HepG2 (cell line): ENCODE data around the gene SMARCE1. TPM values are rescaled to one million over a fixed set of nuclear protein-coding genes. Genes with fewer than 3 reads are reported as not detected.
A peak's percentile ranks its signal among the peaks of the same experiment; 100 is the strongest.

Source experiments
- ATAC-seq: fragments of 200-7000 bp; cut with Tn5 transposase; 3 replicates; pipeline ENCODE4 v1.9.1; 2020; ENCODE audit warnings: mild to moderate bottlenecking, moderate library complexity
- BruUV-seq: library from RNA; stranded (reverse); fragments of 400-500 nt; replicated peaks from 2 replicates; lab custom pipeline; 2021; lab: Mats Ljungman, UMichigan
- CTCF ChIA-PET: fragments of 300-600 bp; formaldehyde crosslinking; extraction: SDS; loops from one replicate; lab custom pipeline; 2021; ENCODE audit warnings: low total read pairs, inconsistent platforms, low intra/inter-chr PET ratio; lab: Yijun Ruan, JAX
- POLR2A ChIA-PET: fragments of 350-600 bp; sonication (Branson Sonifier 250); formaldehyde crosslinking; loops from one replicate; lab custom pipeline; 2020; ENCODE audit warnings: antibody characterized with exemption, inconsistent platforms; lab: Yijun Ruan, JAX
- DNase-seq: peaks from one replicate; pipeline ENCODE4 v3.0.0-alpha.2; 2015; ENCODE audit warnings: low spot score
- FAIRE-seq: peaks from 3 replicates; lab custom pipeline; 2011; peaks lifted over from hg19 to GRCh38; lab: Jason Lieb, UNC
- H2AFZ ChIP-seq: one replicate; pipeline ENCODE4 v1.6.1; 2011; ENCODE audit warnings: low read length, inconsistent platforms
- H3K27ac ChIP-seq: fragments of 300-600 bp; 3 replicates; pipeline ENCODE4 v1.8.0; 2011; ENCODE audit warnings: mixed run types, mild to moderate bottlenecking, mixed read lengths, low read length, inconsistent platforms; ENCODE audit not compliant: insufficient read depth; ENCODE audit errors: extremely low read length
- H3K27me3 ChIP-seq, 2 experiments: fragments of 200-600 bp in 1 of 2; 2 replicates in 1 of 2; 3 replicates in 1 of 2; pipeline versions ENCODE4 v1.6.0 to v1.8.0; 2011; ENCODE audit warnings: low read length in 2 of 2, mild to moderate bottlenecking in 2 of 2, moderate library complexity in 2 of 2, inconsistent platforms in 1 of 2; ENCODE audit not compliant: insufficient read depth in 2 of 2, control insufficient read depth in 1 of 2
- H3K36me3 ChIP-seq, 2 experiments: fragments of 200-600 bp in 1 of 2; replicated peaks in 1 of 2; 2 replicates in 1 of 2; 3 replicates in 1 of 2; pipeline versions ENCODE4 v1.5.1 to v1.8.0; 2011; ENCODE audit warnings: low read length in 2 of 2, inconsistent platforms in 1 of 2; ENCODE audit not compliant: insufficient read depth in 2 of 2, control insufficient read depth in 1 of 2
- H3K4me1 ChIP-seq: 2 replicates; pipeline ENCODE4 v1.5.1; 2012; ENCODE audit warnings: low read length, inconsistent platforms; ENCODE audit not compliant: insufficient read depth
- H3K4me2 ChIP-seq: 2 replicates; pipeline ENCODE4 v1.6.0; 2011; ENCODE audit warnings: low read depth, low read length, inconsistent platforms
- H3K4me3 ChIP-seq, 3 experiments: fragments of 200-600 bp in 1 of 3; sonication (generic), shearing (Covaris generic) in 1 of 3; replicated peaks in 1 of 3; 2 replicates each; pipeline ENCODE4 v1.5.1; 2011 to 2016; ENCODE audit warnings: low read length in 3 of 3, inconsistent platforms in 2 of 3, low read depth in 2 of 3, mild to moderate bottlenecking in 2 of 3, control low read depth in 1 of 3, mixed read lengths in 1 of 3; ENCODE audit not compliant: insufficient read depth in 1 of 3
- H3K79me2 ChIP-seq: one replicate; pipeline ENCODE4 v1.6.1; 2011; ENCODE audit warnings: low read length, inconsistent platforms; ENCODE audit not compliant: insufficient read depth
- H3K9ac ChIP-seq: 2 replicates; pipeline ENCODE4 v1.6.0; 2011; ENCODE audit warnings: mild to moderate bottlenecking, low read depth, low read length, inconsistent platforms; ENCODE audit not compliant: insufficient read depth
- H3K9me3 ChIP-seq: 2 replicates; pipeline ENCODE4 v1.5.1; 2012; ENCODE audit warnings: mild to moderate bottlenecking, low read length
- H4K20me1 ChIP-seq: 2 replicates; pipeline ENCODE4 v1.6.0; 2011; ENCODE audit warnings: inconsistent platforms, mild to moderate bottlenecking, low read length, moderate library complexity; ENCODE audit not compliant: insufficient read depth
- BATF2 ChIP-seq: sonication (generic); formaldehyde crosslinking; IDR thresholded peaks from 2 replicates; pipeline ENCODE4 v1.8.0; 2022; ENCODE audit warnings: mild to moderate bottlenecking, missing genetic modification reagents, moderate library complexity
- GATA4 ChIP-seq: sonication (generic); IDR thresholded peaks from 2 replicates; pipeline ENCODE4 v1.6.1; 2016; ENCODE audit warnings: antibody characterized with exemption, low read depth, borderline replicate concordance
- GMEB2 ChIP-seq: IDR thresholded peaks from 2 replicates; pipeline ENCODE4 v1.6.1; 2016; ENCODE audit warnings: missing biosample characterization, missing genetic modification reagents, low read depth
- HES4 ChIP-seq: sonication (generic); formaldehyde crosslinking; IDR thresholded peaks from 2 replicates; pipeline ENCODE4 v1.9.0; 2021; ENCODE audit warnings: mild to moderate bottlenecking, missing genetic modification reagents, borderline replicate concordance
- MBNL3 ChIP-seq: fragments of 250-450 bp; sonication (Bioruptor Pico); conservative IDR thresholded peaks from 2 replicates; pipeline ENCODE4 v1.8.0; 2022; ENCODE audit warnings: mild to moderate bottlenecking, inconsistent platforms
- ZBTB43 ChIP-seq: sonication (generic); formaldehyde crosslinking; conservative IDR thresholded peaks from 2 replicates; pipeline ENCODE4 v1.4.0; 2020; ENCODE audit warnings: missing genetic modification reagents
- ZBTB7A ChIP-seq: sonication (generic); formaldehyde crosslinking; IDR thresholded peaks from 2 replicates; pipeline ENCODE4 v1.8.0; 2022; ENCODE audit warnings: mild to moderate bottlenecking, missing genetic modification reagents
- ZMYM2 ChIP-seq: sonication (generic); formaldehyde crosslinking; IDR thresholded peaks from 2 replicates; pipeline ENCODE4 v1.8.0; 2022; ENCODE audit warnings: mild to moderate bottlenecking, missing genetic modification reagents
- ZNF264 ChIP-seq: sonication (generic); formaldehyde crosslinking; IDR thresholded peaks from 2 replicates; pipeline ENCODE4 v1.4.0; 2020; ENCODE audit warnings: missing genetic modification reagents
- ZNF550 ChIP-seq: sonication (generic); formaldehyde crosslinking; IDR thresholded peaks from 2 replicates; pipeline ENCODE4 v1.4.0; 2020; ENCODE audit warnings: mild to moderate bottlenecking, missing genetic modification reagents, borderline replicate concordance
- ZNF800 ChIP-seq: sonication (generic); formaldehyde crosslinking; IDR thresholded peaks from 2 replicates; pipeline ENCODE4 v1.4.0; 2020; ENCODE audit warnings: missing genetic modification reagents
- ZNF878 ChIP-seq: sonication (generic); formaldehyde crosslinking; IDR thresholded peaks from 2 replicates; pipeline ENCODE4 v1.8.1; 2023; ENCODE audit warnings: mild to moderate bottlenecking, missing genetic modification reagents, moderate library complexity
- WGBS: methylation state at CpG from one replicate; pipeline ENCODE4 v1.1.6; 2017; ENCODE audit warnings: low lambda C conversion rate; 5-methylcytosine and 5-hydroxymethylcytosine counted together
- in situ Hi-C: cut with HindIII; loops from 2 replicates; pipeline ENCODE4 v1.10.0; 2017; ENCODE audit warnings: low pct_unique_long_range_greater_than_20kb; ENCODE audit not compliant: extremely low pct_ligation_motif_present
- intact Hi-C: fragments of 100-400 bp; cut with micrococcal nuclease; formaldehyde crosslinking; loops from one replicate; pipeline ENCODE4 v1.10.0; 2022; ENCODE audit not compliant: unreplicated experiment
- polyA plus RNA-seq, 8 experiments: library from polyadenylated mRNA; depleted of rRNA in 3 of 8; stranded (reverse) in 7 of 8; unstranded in 1 of 8; fragments of >200 nt; fragmentation: Illumina TruSeq in 4 of 8; extraction: Trizol in 4 of 8; gene quantifications; 2 replicates each; pipeline versions ENCODE4 v1.2.1 to v1.2.3, GENCODE V29; 2011 to 2016; ENCODE audit warnings: low read depth in 4 of 8, missing spikeins in 1 of 8, mixed read lengths in 1 of 8; ENCODE audit not compliant: insufficient read depth in 1 of 8
- total RNA-seq, 5 experiments: library from RNA; depleted of rRNA; stranded (reverse); fragments of >200 nt; fragmentation: Illumina TruSeq; extraction: Trizol; gene quantifications; 2 replicates each; pipeline ENCODE4 v1.2.3, GENCODE V29; 2016; ENCODE audit warnings: low read depth in 1 of 5

Gene SMARCE1
- total and polyA plus RNA-seq, 2 of the 13 experiments (the other 11 are each of a cell fraction or from before 2014, with no cell fraction given): 43.5 to 127 TPM

- H3K27me3 ChIP-seq: peaks cover 0 to 4% of the 10 kb centered on the region in 2 experiments; a peak in 2 of 5 replicates
- POLR2A ChIA-PET: no interaction called here
- no peak overlapping the region for H3K27ac ChIP-seq
- peaks cover 8% of the 10 kb centered on the region for H3K4me1 ChIP-seq
- DNase-seq (no peak), ATAC-seq (no peak), FAIRE-seq (peak; percentile 18)
- no peak overlapping the region for H3K4me3 ChIP-seq
- in situ Hi-C loops: no loop called here
- BruUV-seq: no TSS peak
- CTCF ChIA-PET: no interaction called here
- no peaks in the 10 kb centered on the region for H3K36me3 ChIP-seq
- no peaks in the 10 kb centered on the region for H3K9me3 ChIP-seq
- H3K79me2 ChIP-seq: peaks cover 9% of the 10 kb centered on the region
- H2AFZ ChIP-seq: no peak overlapping the region
- no peak overlapping the region for H3K4me2 ChIP-seq
- no peak overlapping the region for H3K9ac ChIP-seq
- TF ChIP-seq ZBTB43 (CRISPR knock-in tag) (no peak), GATA4 (no peak), MBNL3 (no peak)
- WGBS: 18% methylated on average over 5 of the region's 5 CpGs
- intact Hi-C loops: no loop called here
- H4K20me1 ChIP-seq: no peaks in the 10 kb centered on the region
Measured at GRCh38 chr17:40651939-40652338, 4.3 kb upstream of the SMARCE1 start.

GRCh38 chr17:40648384-40648968 is 858 bp upstream of the SMARCE1 start:
- H3K4me1 ChIP-seq: peaks cover 41% of the 10 kb centered on the region
- peaks cover 0 to 13% of the 10 kb centered on the region in 2 experiments; a peak in 3 of 5 replicates for H3K36me3 ChIP-seq
- H2AFZ ChIP-seq: peak overlapping the region; percentile 94
- FAIRE-seq (peak; percentile 46), ATAC-seq (peak; percentile 65), DNase-seq (peak; percentile 56)
- H3K79me2 ChIP-seq: peaks cover 42% of the 10 kb centered on the region
- H3K9me3 ChIP-seq: no peaks in the 10 kb centered on the region
- in situ Hi-C loops (no loop called here), intact Hi-C loops (no loop called here)
- CTCF ChIA-PET: no interaction called here
- peak overlapping the region; percentile 97 for H3K4me3 ChIP-seq
- POLR2A ChIA-PET: interaction anchor here (0.9 to 2.8 kb wide), 8 partner anchors 8 to 1040 kb away, joined by 3 to 16 read pairs (median 4); partner anchors contain the start of genes EIF1 and KRT222
- H3K9ac ChIP-seq: peak overlapping the region; percentile 99
- H3K4me2 ChIP-seq: peak overlapping the region; percentile 84
- H3K27ac ChIP-seq: peak overlapping the region; percentile 96
- 4% methylated on average over 18 of the region's 28 CpGs for WGBS
- TSS peak; percentile 90 for BruUV-seq
- no peaks in the 10 kb centered on the region for H4K20me1 ChIP-seq
- H3K27me3 ChIP-seq: peaks cover 0 to 4% of the 10 kb centered on the region in 2 experiments; a peak in 1 of 5 replicates
- no peak for TF ChIP-seq ZMYM2 (CRISPR knock-in tag)
- TF ChIP-seq GMEB2 (CRISPR knock-in tag): no peak
- TF ChIP-seq ZNF550 (CRISPR knock-in tag): 0 out of 2 replicates have a peak, but pooled peaks have one; percentile 0
- no peak; the same call in 1 of the 2 replicates for TF ChIP-seq BATF2 (CRISPR knock-in tag)
- peak; percentile 7; the same call in 1 of the 2 replicates for TF ChIP-seq ZBTB7A (CRISPR knock-in tag)
- no peak for TF ChIP-seq ZNF800 (CRISPR knock-in tag)
- TF ChIP-seq ZNF264 (CRISPR knock-in tag): peak; percentile 1; the same call in 1 of the 2 replicates
- TF ChIP-seq ZNF878 (CRISPR knock-in tag): no peak
- TF ChIP-seq HES4 (CRISPR knock-in tag): no peak
